Heart left ventricle (tissue), 13 donors: ENCODE data around the gene DNMT1.

Experiments
- POLR2A ChIP-seq, 2 donors: fragments of 450-650 bp; IDR thresholded peaks; one replicate each; pipeline ENCODE4 v1.6.1; 2017; ENCODE audit warnings: antibody characterized with exemption in 2 of 2, mild to moderate bottlenecking in 2 of 2, moderate library complexity in 2 of 2
- TF ChIP-seq, protein P1 (sequence below), 12 donors: fragments of 200-600 bp; sonication (generic) in 4 of 12; IDR thresholded peaks; one replicate each; pipeline versions ENCODE4 v1.5.0 to v1.8.0; 2018 to 2022; ENCODE audit warnings: antibody characterized with exemption in 12 of 12, mild to moderate bottlenecking in 5 of 12
- donor health status: ischemic (EF 13 %, LVEDD 7.1; RV severe dilation, severe dysfunction).
- donor health status: DM: no; HTN: yes; CAD: no.
- donor health status: DM: no; HTN: no; CAD: no.
- donor health status: ischemic (EF 25% LVEDD 6.9; RV normal size, moderate dysfunction).
- donor health status: ischemic (EF 25% LVEDD 5.7; RV mildly dilated, moderate dysfunction).
- donor health status: ischemic (EF 35%, LVEDD 5.7; RV mildly dilated, moderate dysfunction).
- donor health status: nonischemic (EF 11% LVEDD 7.7; RV severe dilation, severe dysfunction).
- donor health status: DM: yes; HTN: yes; CAD: no.
- donor health status: PGD.
- donor health status: ischemic (EF 29% LVEDD 5.4; RV normal size, mild dysfunction).
- donor health status: nonischemic (EF 23%, LVEDD 6.1; RV moderate dilation, normal function).

DNA sequence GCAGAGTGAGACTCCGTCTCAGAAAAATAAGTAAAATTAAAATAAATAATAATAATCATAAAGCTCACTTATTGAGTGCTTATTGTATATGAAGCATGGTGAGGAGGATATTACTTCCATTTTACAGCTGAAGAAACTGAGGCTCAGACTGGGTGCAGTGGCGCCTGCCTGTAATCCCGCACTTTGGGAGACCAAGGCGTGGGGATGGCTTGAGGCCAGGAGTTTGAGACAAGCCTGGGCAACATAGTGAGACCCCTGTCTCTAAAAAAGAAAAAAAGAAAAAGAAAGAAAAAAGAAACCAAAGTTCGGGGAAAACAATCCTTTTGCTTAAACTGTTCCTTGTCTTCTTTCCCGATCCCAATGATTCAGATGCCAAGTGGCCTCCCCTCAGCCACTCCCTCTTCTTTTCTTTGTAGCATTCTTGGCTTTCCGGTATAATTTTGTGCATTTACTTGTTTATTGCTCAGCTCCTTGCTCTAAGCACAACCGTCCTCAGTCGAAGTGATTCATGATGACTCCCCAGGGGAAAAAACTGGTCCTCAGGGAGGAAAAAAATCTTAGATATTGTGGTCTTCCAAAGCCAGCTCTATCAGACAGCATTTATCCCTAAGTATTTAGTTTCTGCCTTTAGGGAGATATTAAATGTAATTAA lies 74.1 kb downstream of the DNMT1 start:
- no peak for TF ChIP-seq POLR2A (IDR thresholded peaks at IDR 0.05)
- TF ChIP-seq, protein P1, sequence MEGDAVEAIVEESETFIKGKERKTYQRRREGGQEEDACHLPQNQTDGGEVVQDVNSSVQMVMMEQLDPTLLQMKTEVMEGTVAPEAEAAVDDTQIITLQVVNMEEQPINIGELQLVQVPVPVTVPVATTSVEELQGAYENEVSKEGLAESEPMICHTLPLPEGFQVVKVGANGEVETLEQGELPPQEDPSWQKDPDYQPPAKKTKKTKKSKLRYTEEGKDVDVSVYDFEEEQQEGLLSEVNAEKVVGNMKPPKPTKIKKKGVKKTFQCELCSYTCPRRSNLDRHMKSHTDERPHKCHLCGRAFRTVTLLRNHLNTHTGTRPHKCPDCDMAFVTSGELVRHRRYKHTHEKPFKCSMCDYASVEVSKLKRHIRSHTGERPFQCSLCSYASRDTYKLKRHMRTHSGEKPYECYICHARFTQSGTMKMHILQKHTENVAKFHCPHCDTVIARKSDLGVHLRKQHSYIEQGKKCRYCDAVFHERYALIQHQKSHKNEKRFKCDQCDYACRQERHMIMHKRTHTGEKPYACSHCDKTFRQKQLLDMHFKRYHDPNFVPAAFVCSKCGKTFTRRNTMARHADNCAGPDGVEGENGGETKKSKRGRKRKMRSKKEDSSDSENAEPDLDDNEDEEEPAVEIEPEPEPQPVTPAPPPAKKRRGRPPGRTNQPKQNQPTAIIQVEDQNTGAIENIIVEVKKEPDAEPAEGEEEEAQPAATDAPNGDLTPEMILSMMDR (IDR thresholded peaks at IDR 0.05): no peak
